OCI-LY1 (cell line): ENCODE results near the gene NLK.

ENCODE experiments used
- CTCF ChIP-seq: fragments of 200-600 bp; sonication (generic), shearing (Covaris generic); IDR thresholded peaks from 2 replicates; pipeline ENCODE4 v1.5.1; 2017; ENCODE audit warnings: mild to moderate bottlenecking, antibody characterized with exemption, low read length, moderate library complexity, mixed read lengths
- EZH2 ChIP-seq: fragments of 200-600 bp; sonication (generic), shearing (Covaris generic); IDR thresholded peaks from 2 replicates; pipeline ENCODE4 v1.8.0; 2017; ENCODE audit warnings: borderline replicate concordance, mixed run types, mild to moderate bottlenecking, antibody characterized with exemption, low read length, moderate library complexity, mixed read lengths

DNA sequence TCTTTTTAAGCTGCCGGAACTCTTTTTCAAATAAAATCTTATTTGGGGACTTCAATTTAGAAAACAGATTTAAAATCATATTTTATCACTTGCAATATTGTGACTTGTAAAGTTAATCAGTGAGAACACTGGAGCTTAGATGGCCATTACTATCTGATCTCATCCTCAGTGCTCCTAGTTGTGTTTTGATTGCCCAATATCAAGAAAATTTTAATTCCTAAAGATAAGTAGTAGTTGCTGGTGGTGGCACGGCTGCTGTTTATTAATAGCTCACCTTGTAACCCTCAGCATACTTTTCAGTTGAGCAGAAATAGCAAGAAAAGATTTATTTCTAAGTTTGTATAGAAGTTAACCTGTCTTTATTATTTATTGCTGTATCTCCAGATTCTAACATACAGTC is 124.0 kb downstream of the NLK start:
- TF ChIP-seq CTCF (no peak), EZH2 (no peak)
